HepG2 (cell line): ENCODE results near the gene NRL. TPM values are rescaled to one million over a fixed set of nuclear protein-coding genes. Genes with fewer than 3 reads are reported as not detected.

Experiments
- AGO1 ChIP-seq: fragments of 200-400 bp; formaldehyde crosslinking; IDR thresholded peaks from 2 replicates; pipeline ENCODE4 v1.6.1; 2017; ENCODE audit warnings: mild to moderate bottlenecking, low read depth, low read length, moderate library complexity; ENCODE audit not compliant: poor library complexity, severe bottlenecking
- ARNT ChIP-seq: fragments of 450-650 bp; IDR thresholded peaks from 2 replicates; pipeline ENCODE4 v1.6.1; 2017
- HOXA7 ChIP-seq: sonication (generic); formaldehyde crosslinking; IDR thresholded peaks from 2 replicates; pipeline ENCODE4 v1.8.1; 2022; ENCODE audit warnings: mild to moderate bottlenecking, missing genetic modification reagents, moderate library complexity
- KDM6A ChIP-seq: IDR thresholded peaks from 2 replicates; pipeline ENCODE4 v1.6.1; 2016; ENCODE audit warnings: low read depth
- KMT2A ChIP-seq: sonication (generic); formaldehyde crosslinking; IDR thresholded peaks from 2 replicates; pipeline ENCODE4 v1.4.0; 2020; ENCODE audit warnings: missing genetic modification reagents
- MATR3 ChIP-seq: sonication (generic); formaldehyde crosslinking; IDR thresholded peaks from 2 replicates; pipeline ENCODE4 v1.4.0; 2020; ENCODE audit warnings: missing genetic modification reagents
- NCOA2 ChIP-seq: sonication (generic); formaldehyde crosslinking; IDR thresholded peaks from 2 replicates; pipeline ENCODE4 v1.8.0; 2022; ENCODE audit warnings: inconsistent platforms
- NR2C2 ChIP-seq: sonication (generic); formaldehyde crosslinking; IDR thresholded peaks from 2 replicates; pipeline ENCODE4 v1.4.0; 2020; ENCODE audit warnings: missing genetic modification reagents, mild to moderate bottlenecking, moderate library complexity, borderline replicate concordance
- PHB2 ChIP-seq: fragments of 450-650 bp; IDR thresholded peaks from 2 replicates; pipeline ENCODE4 v1.6.1; 2018; ENCODE audit not compliant: partially characterized antibody
- REXO4 ChIP-seq: sonication (generic); formaldehyde crosslinking; IDR thresholded peaks from 2 replicates; pipeline ENCODE4 v1.8.0; 2022; ENCODE audit warnings: missing genetic modification reagents, mild to moderate bottlenecking, borderline replicate concordance
- RFX5 ChIP-seq: IDR thresholded peaks from 2 replicates; pipeline ENCODE4 v1.6.1; 2011; ENCODE audit warnings: low read depth, low read length, improper control_type of control experiment
- RFXAP ChIP-seq: sonication (generic); formaldehyde crosslinking; IDR thresholded peaks from 2 replicates; pipeline ENCODE4 v1.4.0; 2020; ENCODE audit warnings: missing genetic modification reagents, borderline replicate concordance
- XRCC5 ChIP-seq: fragments of 200-400 bp; formaldehyde crosslinking; optimal IDR thresholded peaks from 2 replicates; pipeline ENCODE3; 2017; ENCODE audit warnings: mild to moderate bottlenecking, low read length
- ZNF24 ChIP-seq: fragments of 450-650 bp; IDR thresholded peaks from 2 replicates; pipeline ENCODE4 v1.6.1; 2017; ENCODE audit warnings: antibody characterized with exemption, mild to moderate bottlenecking
- ZNF354B ChIP-seq: sonication (generic); formaldehyde crosslinking; IDR thresholded peaks from 2 replicates; pipeline ENCODE4 v1.8.0; 2022; ENCODE audit warnings: mild to moderate bottlenecking, missing genetic modification reagents
- ZNF766 ChIP-seq: sonication (generic); formaldehyde crosslinking; IDR thresholded peaks from 2 replicates; pipeline ENCODE4 v1.5.0; 2020; ENCODE audit warnings: missing genetic modification reagents, borderline replicate concordance
- ZNF776 ChIP-seq: sonication (generic); formaldehyde crosslinking; IDR thresholded peaks from 2 replicates; pipeline ENCODE4 v1.4.0; 2020; ENCODE audit warnings: mild to moderate bottlenecking, missing genetic modification reagents
- ZNF879 ChIP-seq: sonication (generic); formaldehyde crosslinking; IDR thresholded peaks from 2 replicates; pipeline ENCODE4 v1.8.1; 2023; ENCODE audit warnings: missing genetic modification reagents
- polyA plus RNA-seq, 8 experiments: library from polyadenylated mRNA; depleted of rRNA in 3 of 8; stranded (reverse) in 7 of 8; unstranded in 1 of 8; fragments of >200 nt; fragmentation: Illumina TruSeq in 4 of 8; extraction: Trizol in 4 of 8; gene quantifications; 2 replicates each; pipeline versions ENCODE4 v1.2.1 to v1.2.3, GENCODE V29; 2011 to 2016; ENCODE audit warnings: low read depth in 4 of 8, missing spikeins in 1 of 8, mixed read lengths in 1 of 8; ENCODE audit not compliant: insufficient read depth in 1 of 8
- total RNA-seq, 5 experiments: library from RNA; depleted of rRNA; stranded (reverse); fragments of >200 nt; fragmentation: Illumina TruSeq; extraction: Trizol; gene quantifications; 2 replicates each; pipeline ENCODE4 v1.2.3, GENCODE V29; 2016; ENCODE audit warnings: low read depth in 1 of 5
- TF ChIP-seq, protein P1 (sequence below): sonication (generic); formaldehyde crosslinking; IDR thresholded peaks from 2 replicates; pipeline ENCODE4 v1.4.0; 2020; ENCODE audit warnings: mild to moderate bottlenecking, missing genetic modification reagents
- TF ChIP-seq, protein P2 (sequence below): sonication (generic); formaldehyde crosslinking; IDR thresholded peaks from 2 replicates; pipeline ENCODE4 v1.4.0; 2020; ENCODE audit warnings: mild to moderate bottlenecking, missing genetic modification reagents
- TF ChIP-seq, protein P3 (sequence below): IDR thresholded peaks from 2 replicates; pipeline ENCODE4 v1.6.1; 2012; ENCODE audit warnings: inconsistent platforms

NRL gene
- total and polyA plus RNA-seq, 2 of the 13 experiments (the other 11 are each of a cell fraction or from before 2014, with no cell fraction given), result 2.5 to 4.7 TPM

DNA sequence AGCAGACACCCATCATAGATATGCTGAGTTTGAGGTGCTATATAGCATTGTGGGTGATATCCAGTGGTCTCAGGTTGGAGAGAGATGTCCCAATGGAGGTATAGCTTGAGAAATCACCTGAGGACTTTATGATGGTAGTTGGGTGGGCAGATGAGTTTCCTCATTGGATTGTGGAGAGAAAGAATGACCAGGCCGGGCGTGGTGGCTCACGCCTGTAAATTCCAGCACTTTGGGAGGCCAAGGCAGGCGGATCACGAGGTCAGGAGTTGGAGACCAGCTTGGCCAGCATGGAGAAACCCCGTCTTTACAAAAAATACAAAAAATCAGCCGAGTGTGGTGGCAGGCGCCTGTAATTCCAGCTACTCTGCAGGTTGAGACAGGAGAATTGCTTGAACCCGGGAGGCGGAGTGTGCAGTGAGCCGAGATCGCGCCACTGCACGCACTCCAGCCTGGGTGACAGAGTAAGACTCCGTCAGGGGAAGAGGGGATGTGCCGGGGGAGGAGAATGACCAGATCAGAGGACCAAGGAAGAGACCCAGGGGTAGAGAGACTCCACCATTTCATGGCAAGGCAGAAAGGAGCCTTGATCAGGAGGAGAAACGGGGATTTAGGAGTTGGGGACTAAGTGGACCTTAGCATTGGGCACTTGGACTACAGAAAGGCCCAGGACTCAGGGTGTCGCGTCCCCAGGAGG lies 21.4 kb downstream of the NRL start (continued):
- TF ChIP-seq, protein P1, sequence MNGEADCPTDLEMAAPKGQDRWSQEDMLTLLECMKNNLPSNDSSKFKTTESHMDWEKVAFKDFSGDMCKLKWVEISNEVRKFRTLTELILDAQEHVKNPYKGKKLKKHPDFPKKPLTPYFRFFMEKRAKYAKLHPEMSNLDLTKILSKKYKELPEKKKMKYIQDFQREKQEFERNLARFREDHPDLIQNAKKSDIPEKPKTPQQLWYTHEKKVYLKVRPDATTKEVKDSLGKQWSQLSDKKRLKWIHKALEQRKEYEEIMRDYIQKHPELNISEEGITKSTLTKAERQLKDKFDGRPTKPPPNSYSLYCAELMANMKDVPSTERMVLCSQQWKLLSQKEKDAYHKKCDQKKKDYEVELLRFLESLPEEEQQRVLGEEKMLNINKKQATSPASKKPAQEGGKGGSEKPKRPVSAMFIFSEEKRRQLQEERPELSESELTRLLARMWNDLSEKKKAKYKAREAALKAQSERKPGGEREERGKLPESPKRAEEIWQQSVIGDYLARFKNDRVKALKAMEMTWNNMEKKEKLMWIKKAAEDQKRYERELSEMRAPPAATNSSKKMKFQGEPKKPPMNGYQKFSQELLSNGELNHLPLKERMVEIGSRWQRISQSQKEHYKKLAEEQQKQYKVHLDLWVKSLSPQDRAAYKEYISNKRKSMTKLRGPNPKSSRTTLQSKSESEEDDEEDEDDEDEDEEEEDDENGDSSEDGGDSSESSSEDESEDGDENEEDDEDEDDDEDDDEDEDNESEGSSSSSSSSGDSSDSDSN (CRISPR knock-in tag), result no peak
- TF ChIP-seq ZNF776, result no peak; the same call in 1 of the 2 replicates
- no peak; the same call in none of the 2 replicates for TF ChIP-seq ZNF879
- no peak for TF ChIP-seq ARNT
- 0 out of 2 replicates have a peak, but pooled peaks have one; percentile 64 for TF ChIP-seq MATR3 (CRISPR knock-in tag)
- no peak for TF ChIP-seq ZNF24
- no peak; the same call in 1 of the 2 replicates for TF ChIP-seq KMT2A
- TF ChIP-seq NCOA2 (CRISPR knock-in tag), result no peak
- TF ChIP-seq AGO1, result no peak
- no peak for TF ChIP-seq RFX5
- TF ChIP-seq REXO4 (CRISPR knock-in tag), result no peak
- TF ChIP-seq ZNF354B (CRISPR knock-in tag), result no peak
- no peak for TF ChIP-seq PHB2
- no peak for TF ChIP-seq XRCC5
- no peak; the same call in 1 of the 2 replicates for TF ChIP-seq ZNF766 (CRISPR knock-in tag)
- no peak for TF ChIP-seq KDM6A (CRISPR knock-in tag)
- 0 out of 2 replicates have a peak, but pooled peaks have one; percentile 16 for TF ChIP-seq RFXAP (CRISPR knock-in tag)
- 0 out of 2 replicates have a peak, but pooled peaks have one; percentile 10 for TF ChIP-seq NR2C2 (CRISPR knock-in tag)
- TF ChIP-seq, protein P2, sequence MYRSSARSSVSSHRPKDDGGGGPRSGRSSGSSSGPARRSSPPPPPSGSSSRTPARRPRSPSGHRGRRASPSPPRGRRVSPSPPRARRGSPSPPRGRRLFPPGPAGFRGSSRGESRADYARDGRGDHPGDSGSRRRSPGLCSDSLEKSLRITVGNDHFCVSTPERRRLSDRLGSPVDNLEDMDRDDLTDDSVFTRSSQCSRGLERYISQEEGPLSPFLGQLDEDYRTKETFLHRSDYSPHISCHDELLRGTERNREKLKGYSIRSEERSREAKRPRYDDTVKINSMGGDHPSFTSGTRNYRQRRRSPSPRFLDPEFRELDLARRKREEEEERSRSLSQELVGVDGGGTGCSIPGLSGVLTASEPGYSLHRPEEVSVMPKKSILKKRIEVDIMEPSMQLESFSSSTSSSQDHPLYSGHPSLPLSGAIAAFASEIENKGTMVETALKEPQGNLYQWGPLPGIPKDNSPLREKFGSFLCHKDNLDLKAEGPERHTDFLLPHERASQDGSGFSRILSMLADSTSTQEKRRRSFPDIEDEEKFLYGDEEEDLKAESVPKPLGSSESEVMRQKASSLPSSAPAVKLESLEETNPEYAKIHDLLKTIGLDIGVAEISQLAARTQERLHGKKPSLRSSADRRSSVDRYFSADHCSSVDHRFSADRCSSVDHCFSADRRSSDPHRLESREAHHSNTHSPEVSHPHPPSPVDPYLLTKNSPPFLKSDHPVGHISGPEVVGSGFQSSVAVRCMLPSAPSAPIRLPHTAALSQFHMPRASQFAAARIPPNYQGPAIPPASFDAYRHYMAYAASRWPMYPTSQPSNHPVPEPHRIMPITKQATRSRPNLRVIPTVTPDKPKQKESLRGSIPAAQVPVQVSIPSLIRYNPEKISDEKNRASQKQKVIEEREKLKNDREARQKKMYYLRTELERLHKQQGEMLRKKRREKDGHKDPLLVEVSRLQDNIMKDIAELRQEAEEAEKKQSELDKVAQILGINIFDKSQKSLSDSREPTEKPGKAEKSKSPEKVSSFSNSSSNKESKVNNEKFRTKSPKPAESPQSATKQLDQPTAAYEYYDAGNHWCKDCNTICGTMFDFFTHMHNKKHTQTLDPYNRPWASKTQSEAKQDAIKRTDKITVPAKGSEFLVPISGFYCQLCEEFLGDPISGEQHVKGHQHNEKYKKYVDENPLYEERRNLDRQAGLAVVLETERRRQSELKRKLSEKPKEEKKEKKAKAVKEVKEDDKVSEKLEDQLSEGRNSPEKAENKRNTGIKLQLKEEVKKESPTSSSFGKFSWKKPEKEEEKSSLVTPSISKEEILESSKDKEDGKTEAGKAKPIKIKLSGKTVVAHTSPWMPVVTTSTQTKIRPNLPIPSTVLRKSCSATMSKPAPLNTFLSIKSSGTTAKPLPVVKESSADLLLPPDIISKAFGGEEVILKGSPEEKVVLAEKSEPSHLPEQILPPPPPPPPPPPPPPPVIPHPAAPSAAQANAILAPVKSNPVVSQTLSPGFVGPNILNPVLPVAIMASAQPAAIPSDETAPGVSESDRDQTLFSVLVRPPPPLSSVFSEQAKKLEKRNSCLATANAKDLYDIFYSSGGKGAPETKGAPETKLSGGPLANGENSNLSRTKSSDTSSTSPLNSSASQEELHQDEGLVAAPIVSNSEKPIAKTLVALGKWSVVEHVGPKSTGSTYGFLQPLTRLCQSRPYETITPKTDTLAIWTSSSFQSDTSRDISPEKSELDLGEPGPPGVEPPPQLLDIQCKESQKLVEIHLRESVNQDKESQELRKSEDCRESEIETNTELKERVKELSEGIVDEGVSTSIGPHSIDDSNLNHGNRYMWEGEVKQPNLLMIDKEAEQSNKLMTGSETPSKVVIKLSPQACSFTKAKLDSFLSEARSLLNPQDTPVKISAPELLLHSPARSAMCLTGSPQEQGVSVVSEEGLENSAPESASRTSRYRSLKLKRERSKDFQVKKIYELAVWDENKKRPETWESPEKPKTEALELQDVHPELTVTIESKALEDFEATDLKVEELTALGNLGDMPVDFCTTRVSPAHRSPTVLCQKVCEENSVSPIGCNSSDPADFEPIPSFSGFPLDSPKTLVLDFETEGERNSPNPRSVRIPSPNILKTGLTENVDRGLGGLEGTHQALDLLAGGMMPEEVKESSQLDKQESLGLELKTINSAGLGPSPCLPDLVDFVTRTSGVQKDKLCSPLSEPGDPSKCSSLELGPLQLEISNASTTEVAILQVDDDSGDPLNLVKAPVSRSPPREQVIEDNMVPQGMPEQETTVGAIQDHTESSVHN (CRISPR knock-in tag), result no peak
- no peak for TF ChIP-seq HOXA7 (CRISPR knock-in tag)
- TF ChIP-seq, protein P3, sequence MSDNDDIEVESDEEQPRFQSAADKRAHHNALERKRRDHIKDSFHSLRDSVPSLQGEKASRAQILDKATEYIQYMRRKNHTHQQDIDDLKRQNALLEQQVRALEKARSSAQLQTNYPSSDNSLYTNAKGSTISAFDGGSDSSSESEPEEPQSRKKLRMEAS, result no peak
